Ureter (tissue), 1 donor: ENCODE results near the gene GDPD5. TPM values are rescaled to one million over a fixed set of nuclear protein-coding genes. Genes with fewer than 3 reads are reported as not detected.

Source experiments
- DNase-seq: peaks from one replicate; pipeline ENCODE4 v3.0.0-alpha.2; 2020; ENCODE audit warnings: low spot score
- total RNA-seq: library from RNA; stranded (reverse); gene quantifications from one replicate; pipeline ENCODE4 v1.2.4, GENCODE V29; 2023
- donor health status: DM: yes; HTN: yes; CAD: no.

The GDPD5 gene
- total RNA-seq, 1 donor from 2014 or later: 14.9 TPM

- DNase-seq: no peak
Measured at GRCh38 chr11:75449271-75449670, 76.5 kb downstream of the GDPD5 start.

- no peak for DNase-seq
Measured at GRCh38 chr11:75447415-75447814, 78.3 kb downstream of the GDPD5 start.

GRCh38 chr11:75445315-75445953, 80.3 kb downstream of the GDPD5 start:
- peak; percentile 75 for DNase-seq

- no peak for DNase-seq
Measured at GRCh38 chr11:75443043-75443442, 82.7 kb downstream of the GDPD5 start.

- DNase-seq: no peak
Measured at GRCh38 chr11:75442161-75442885, 83.4 kb downstream of the GDPD5 start.

- no peak for DNase-seq
Measured at GRCh38 chr11:75441804-75442132, 84.0 kb downstream of the GDPD5 start.

- no peak for DNase-seq
Measured at GRCh38 chr11:75440960-75441803, 84.6 kb downstream of the GDPD5 start.

GRCh38 chr11:75439495-75440120, 86.1 kb downstream of the GDPD5 start:
- DNase-seq: no peak

- no peak for DNase-seq
Measured at GRCh38 chr11:75439026-75439425, 86.7 kb downstream of the GDPD5 start.

GRCh38 chr11:75437966-75438659, 87.6 kb downstream of the GDPD5 start:
- no peak for DNase-seq

GRCh38 chr11:75436806-75437205, 88.9 kb downstream of the GDPD5 start:
- no peak for DNase-seq

- DNase-seq: no peak
Measured at GRCh38 chr11:75435571-75435925, 90.2 kb downstream of the GDPD5 start.

GRCh38 chr11:75434886-75435570, 90.7 kb downstream of the GDPD5 start:
- no peak for DNase-seq

GRCh38 chr11:75434051-75434450, 91.7 kb downstream of the GDPD5 start:
- no peak for DNase-seq

GRCh38 chr11:75433443-75433842, 92.3 kb downstream of the GDPD5 start:
- no peak for DNase-seq

GRCh38 chr11:75432911-75433321, 92.8 kb downstream of the GDPD5 start, which contains the start of gene KLHL35:
KLHL35 (minus strand) TSS chr11:75433203; CDS start chr11:75430629, 2,574 bp downstream.
- no peak for DNase-seq

- DNase-seq: no peak
Measured at GRCh38 chr11:75431533-75432525, 93.9 kb downstream of the GDPD5 start.

- no peak for DNase-seq
Measured at GRCh38 chr11:75430714-75431532, 94.8 kb downstream of the GDPD5 start.
